H9 (cell line): ENCODE measurements around the gene APLP2. TPM values are rescaled to one million over a fixed set of nuclear protein-coding genes. Genes with fewer than 3 reads are reported as not detected.

Source experiments
- DNase-seq: peaks from one replicate; pipeline ENCODE4 v3.0.0-alpha.2; 2017
- H2AFZ ChIP-seq: one replicate; pipeline ENCODE4 v1.6.1; 2013; ENCODE audit warnings: mild to moderate bottlenecking, low read length, control low read depth, moderate library complexity
- H2AK5ac ChIP-seq: 2 replicates; pipeline ENCODE4 v1.6.1; 2013; ENCODE audit warnings: low read length, control low read depth, mixed read lengths; ENCODE audit not compliant: insufficient read length
- H2BK120ac ChIP-seq: one replicate; pipeline ENCODE4 v1.6.1; 2013; ENCODE audit warnings: low read depth, mild to moderate bottlenecking, low read length, control low read depth, inconsistent platforms; ENCODE audit not compliant: poor library complexity, severe bottlenecking
- H2BK12ac ChIP-seq: 2 replicates; pipeline ENCODE4 v1.6.1; 2013; ENCODE audit warnings: low read length, control low read depth, mixed read lengths, low read depth; ENCODE audit not compliant: insufficient read length
- H2BK15ac ChIP-seq: 2 replicates; pipeline ENCODE4 v1.6.1; 2013; ENCODE audit warnings: low read depth, low read length, control low read depth
- H2BK20ac ChIP-seq: one replicate; pipeline ENCODE4 v1.6.1; 2013; ENCODE audit warnings: low read depth, mild to moderate bottlenecking, low read length, control low read depth, inconsistent platforms; ENCODE audit not compliant: poor library complexity, severe bottlenecking
- H2BK5ac ChIP-seq: 2 replicates; pipeline ENCODE4 v1.6.1; 2013; ENCODE audit warnings: low read length, control low read depth, mixed read lengths; ENCODE audit not compliant: insufficient read length
- H3K14ac ChIP-seq: 2 replicates; pipeline ENCODE4 v1.6.1; 2013; ENCODE audit warnings: low read length, control low read depth; ENCODE audit not compliant: insufficient read depth
- H3K18ac ChIP-seq: 2 replicates; pipeline ENCODE4 v1.6.1; 2013; ENCODE audit warnings: low read depth, mild to moderate bottlenecking, mixed read lengths, low read length, control low read depth; ENCODE audit not compliant: insufficient read length
- H3K23ac ChIP-seq: 2 replicates; pipeline ENCODE4 v1.6.1; 2013; ENCODE audit warnings: low read length, control low read depth, mixed read lengths, low read depth; ENCODE audit not compliant: insufficient read length
- H3K23me2 ChIP-seq: 2 replicates; pipeline ENCODE4 v1.6.1; 2013; ENCODE audit warnings: low read depth, mild to moderate bottlenecking, mixed read lengths, low read length, control low read depth; ENCODE audit not compliant: insufficient read length, poor library complexity, severe bottlenecking
- H3K27ac ChIP-seq: 2 replicates; pipeline ENCODE4 v1.5.1; 2013; ENCODE audit warnings: low read length, control low read depth, mixed read lengths, low read depth; ENCODE audit not compliant: insufficient read length
- H3K27me3 ChIP-seq: 2 replicates; pipeline ENCODE4 v1.6.1; 2013; ENCODE audit warnings: low read length, control low read depth, inconsistent platforms; ENCODE audit not compliant: insufficient read depth
- H3K4ac ChIP-seq: 2 replicates; pipeline ENCODE4 v1.6.1; 2013; ENCODE audit warnings: low read depth, mild to moderate bottlenecking, control low read depth, inconsistent platforms, low read length, moderate library complexity
- H3K4me1 ChIP-seq: 2 replicates; pipeline ENCODE4 v1.6.1; 2013; ENCODE audit warnings: low read length, control low read depth, inconsistent platforms; ENCODE audit not compliant: insufficient read depth
- H3K4me2 ChIP-seq: 2 replicates; pipeline ENCODE4 v1.6.1; 2013; ENCODE audit warnings: low read length, control low read depth, mixed read lengths; ENCODE audit not compliant: insufficient read length, insufficient read depth
- H3K56ac ChIP-seq: 2 replicates; pipeline ENCODE4 v1.6.1; 2013; ENCODE audit warnings: low read depth, mild to moderate bottlenecking, mixed read lengths, low read length, control low read depth; ENCODE audit not compliant: insufficient read length
- H3K79me1 ChIP-seq: 2 replicates; pipeline ENCODE4 v1.6.1; 2013; ENCODE audit warnings: low read depth, mild to moderate bottlenecking, moderate library complexity, low read length, control low read depth, inconsistent platforms; ENCODE audit not compliant: insufficient read depth, poor library complexity, severe bottlenecking
- H3K79me2 ChIP-seq: 2 replicates; pipeline ENCODE4 v1.6.1; 2013; ENCODE audit warnings: low read length, control low read depth, inconsistent platforms; ENCODE audit not compliant: insufficient read depth
- H3K9ac ChIP-seq: 2 replicates; pipeline ENCODE4 v1.6.1; 2013; ENCODE audit warnings: low read length, control low read depth, mixed read lengths; ENCODE audit not compliant: insufficient read length; ENCODE audit errors: extremely low read depth
- H3K9me3 ChIP-seq: one replicate; pipeline ENCODE4 v1.6.1; 2013; ENCODE audit warnings: low read depth, low read length, inconsistent platforms; ENCODE audit not compliant: control insufficient read depth
- H3T11ph ChIP-seq: one replicate; pipeline ENCODE4 v1.6.1; 2013; ENCODE audit warnings: mild to moderate bottlenecking, low read length, control low read depth, inconsistent platforms
- H4K20me1 ChIP-seq: one replicate; pipeline ENCODE4 v1.6.1; 2013; ENCODE audit not compliant: control insufficient read depth, insufficient read length, insufficient read depth
- H4K5ac ChIP-seq: 2 replicates; pipeline ENCODE4 v1.6.1; 2013; ENCODE audit warnings: low read depth, mild to moderate bottlenecking, mixed read lengths, low read length, control low read depth; ENCODE audit not compliant: insufficient read length
- H4K8ac ChIP-seq: replicated peaks from 2 replicates; pipeline ENCODE4 v1.6.1; 2013; ENCODE audit warnings: low read length, control low read depth, mixed read lengths, low read depth; ENCODE audit not compliant: insufficient read length
- H4K91ac ChIP-seq: 2 replicates; pipeline ENCODE4 v1.6.1; 2013; ENCODE audit warnings: low read depth, mild to moderate bottlenecking, moderate library complexity, mixed read lengths, low read length, control low read depth; ENCODE audit not compliant: insufficient read length
- H3K27ac Mint-ChIP-seq, 3 experiments: 2 replicates in 2 of 3; 3 replicates in 1 of 3; pipeline ENCODE4 v1.8.0; 2020 to 2021; ENCODE audit warnings: mixed read lengths in 3 of 3, mild to moderate bottlenecking in 1 of 3, moderate library complexity in 1 of 3
- H3K27me3 Mint-ChIP-seq: 2 replicates; pipeline ENCODE4 v1.8.0; 2021; ENCODE audit warnings: low read depth, mild to moderate bottlenecking, moderate library complexity, mixed read lengths
- H3K36me3 Mint-ChIP-seq, 3 experiments: 2 replicates in 2 of 3; 3 replicates in 1 of 3; pipeline ENCODE4 v1.8.0; 2020 to 2021; ENCODE audit warnings: low read depth in 3 of 3, mixed read lengths in 3 of 3; ENCODE audit not compliant: insufficient read depth in 1 of 3
- H3K4me1 Mint-ChIP-seq, 2 experiments: 2 replicates each; pipeline ENCODE4 v1.8.0; 2020; ENCODE audit warnings: mixed read lengths in 2 of 2
- H3K4me3 Mint-ChIP-seq, 2 experiments: 2 replicates in 1 of 2; 3 replicates in 1 of 2; pipeline ENCODE4 v1.8.0; 2020 to 2021; ENCODE audit warnings: mild to moderate bottlenecking in 2 of 2, mixed read lengths in 2 of 2, moderate library complexity in 1 of 2
- H3K9me3 Mint-ChIP-seq, 2 experiments: 2 replicates in 1 of 2; 3 replicates in 1 of 2; pipeline ENCODE4 v1.8.0; 2020; ENCODE audit warnings: mild to moderate bottlenecking in 2 of 2, mixed read lengths in 2 of 2, moderate library complexity in 1 of 2
- WGBS: extraction: QIAGEN DNeasy Blood & Tissue Kit; methylation state at CpG from one replicate; pipeline ENCODE4 v1.1.7; 2013; ENCODE audit warnings: missing lambda C conversion rate, low lambda C conversion rate, mixed read lengths; ENCODE audit not compliant: insufficient read length; ENCODE audit errors: extremely low coverage; 5-methylcytosine and 5-hydroxymethylcytosine counted together
- total RNA-seq: library from RNA; stranded (reverse); gene quantifications from 2 replicates; pipeline ENCODE4 v1.2.1, GENCODE V29; 2021
- TF ChIP-seq, protein P1 (sequence below): fragments of 200-600 bp; sonication (generic); conservative IDR thresholded peaks from 3 replicates; pipeline ENCODE4 v1.8.0; 2021; ENCODE audit warnings: antibody characterized with exemption, mild to moderate bottlenecking

The APLP2 gene
- total RNA-seq, 1 experiment from 2014 or later: 328 TPM

DNA sequence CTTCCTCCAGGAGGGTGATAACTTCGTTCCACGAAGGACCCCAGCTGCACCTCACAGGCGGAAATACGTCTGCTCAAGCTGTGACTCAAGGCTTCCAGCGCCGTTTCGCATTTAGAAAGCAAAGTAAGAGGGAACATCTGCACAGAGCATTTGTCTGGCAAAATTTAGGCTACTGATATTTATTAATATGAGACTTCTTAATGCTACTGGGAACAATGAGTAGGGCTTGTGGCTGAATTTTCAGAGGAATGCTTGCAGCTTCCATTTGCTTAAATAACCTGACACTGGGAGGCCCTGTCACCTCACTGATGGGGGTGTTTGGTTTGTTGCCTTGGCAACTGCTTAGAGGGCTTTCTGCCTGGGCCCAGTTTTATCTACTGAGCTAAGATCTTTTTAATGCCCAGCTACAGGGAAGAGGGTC, 75.2 kb downstream of the APLP2 start:
- Histone ChIP-seq H3T11ph (no peak overlapping the region), H3K14ac (no peak overlapping the region), H4K91ac (no peak overlapping the region), H4K5ac (no peak overlapping the region), H3K4ac (no peak overlapping the region; the same call in 1 of the 2 replicates), H3K56ac (no peak overlapping the region), H4K8ac (no peak overlapping the region), H2BK12ac (no peak overlapping the region), H2BK120ac (no peak overlapping the region), H3K27ac (no peak overlapping the region), H3K9me3 (no peaks in the 10 kb centered on the region), H2BK5ac (no peak overlapping the region), H3K4me1 (no peaks in the 10 kb centered on the region), H2BK15ac (no peak overlapping the region), H4K20me1 (no peaks in the 10 kb centered on the region), H2AFZ (no peak overlapping the region), H2BK20ac (no peak overlapping the region), H3K4me2 (no peak overlapping the region), H3K9ac (no peak overlapping the region), H3K79me2 (no peaks in the 10 kb centered on the region), H3K79me1 (no peaks in the 10 kb centered on the region), H2AK5ac (no peak overlapping the region), H3K23ac (no peak overlapping the region), H3K27me3 (no peaks in the 10 kb centered on the region), H3K18ac (no peak overlapping the region), H3K23me2 (no peaks in the 10 kb centered on the region)
- WGBS: no CpG with 5 or more reads among the region's 7 CpGs
- H3K27ac Mint-ChIP-seq: peak overlapping the region in 2 of 3 experiments; percentile 95 to 98; a peak in 6 of 7 replicates
- peaks cover 25% of the 10 kb centered on the region in 2 experiments for H3K4me1 Mint-ChIP-seq
- no peaks in the 10 kb centered on the region for H3K9me3 Mint-ChIP-seq
- no peak for DNase-seq
- peaks cover 34 to 65% (median 60%) of the 10 kb centered on the region in 3 experiments for H3K36me3 Mint-ChIP-seq
- H3K4me3 Mint-ChIP-seq: no peak overlapping the region
- TF ChIP-seq, protein P1, sequence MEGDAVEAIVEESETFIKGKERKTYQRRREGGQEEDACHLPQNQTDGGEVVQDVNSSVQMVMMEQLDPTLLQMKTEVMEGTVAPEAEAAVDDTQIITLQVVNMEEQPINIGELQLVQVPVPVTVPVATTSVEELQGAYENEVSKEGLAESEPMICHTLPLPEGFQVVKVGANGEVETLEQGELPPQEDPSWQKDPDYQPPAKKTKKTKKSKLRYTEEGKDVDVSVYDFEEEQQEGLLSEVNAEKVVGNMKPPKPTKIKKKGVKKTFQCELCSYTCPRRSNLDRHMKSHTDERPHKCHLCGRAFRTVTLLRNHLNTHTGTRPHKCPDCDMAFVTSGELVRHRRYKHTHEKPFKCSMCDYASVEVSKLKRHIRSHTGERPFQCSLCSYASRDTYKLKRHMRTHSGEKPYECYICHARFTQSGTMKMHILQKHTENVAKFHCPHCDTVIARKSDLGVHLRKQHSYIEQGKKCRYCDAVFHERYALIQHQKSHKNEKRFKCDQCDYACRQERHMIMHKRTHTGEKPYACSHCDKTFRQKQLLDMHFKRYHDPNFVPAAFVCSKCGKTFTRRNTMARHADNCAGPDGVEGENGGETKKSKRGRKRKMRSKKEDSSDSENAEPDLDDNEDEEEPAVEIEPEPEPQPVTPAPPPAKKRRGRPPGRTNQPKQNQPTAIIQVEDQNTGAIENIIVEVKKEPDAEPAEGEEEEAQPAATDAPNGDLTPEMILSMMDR: no peak
- H3K27me3 Mint-ChIP-seq: peaks cover 2% of the 10 kb centered on the region; the same call in 1 of the 2 replicates
